Astrocyte of the spinal cord (primary cell): ENCODE results near the gene GAMT.

Experiments
- DNase-seq: peaks from one replicate; pipeline ENCODE4 v3.0.0; 2011; ENCODE audit warnings: low read depth, low spot score
- H3K4me3 ChIP-seq: 2 replicates; pipeline ENCODE4 v1.5.1; 2011; ENCODE audit warnings: low read depth, mild to moderate bottlenecking, low read length, moderate library complexity
- CTCF ChIP-seq: IDR thresholded peaks from 2 replicates; pipeline ENCODE4 v1.5.1; 2012; ENCODE audit warnings: low read depth, mild to moderate bottlenecking, low read length, inconsistent platforms
- in situ Hi-C: cut with HindIII; loops from 2 replicates; pipeline ENCODE4 v1.10.0; 2017; ENCODE audit warnings: low sequenced_read_pairs

The GAMT gene

GRCh38 chr19:1401138-1401888, at the start of gene GAMT:
Gene GAMT, minus strand, starts transcription at chr19:1401542. Its CDS starts 66 bp downstream, at chr19:1401476.
- peak within 1 kb of the TSS; percentile 51 for H3K4me3 ChIP-seq
- in situ Hi-C loops: no loop called here
- TF ChIP-seq CTCF: peak; percentile 20
- no peak for DNase-seq

- H3K4me3 ChIP-seq: no peak within 1 kb of the TSS
- in situ Hi-C loops: no loop called here
- DNase-seq: peak; percentile 22
- TF ChIP-seq CTCF: no peak
Measured at GRCh38 chr19:1449467-1450442, 48.4 kb upstream of the GAMT start, which contains the start of gene APC2. Gene APC2, plus strand, starts transcription at chr19:1450121. Its CDS starts 2,881 bp downstream, at chr19:1453002.

GRCh38 chr19:1447944-1448343, 46.6 kb upstream of the GAMT start:
- no peak overlapping the region for H3K4me3 ChIP-seq
- no peak for TF ChIP-seq CTCF
- in situ Hi-C loops: no loop called here
- DNase-seq: no peak

GRCh38 chr19:1447504-1447903, 46.2 kb upstream of the GAMT start:
- no peak for DNase-seq
- in situ Hi-C loops: no loop called here
- H3K4me3 ChIP-seq: no peak overlapping the region
- TF ChIP-seq CTCF: no peak

GRCh38 chr19:1446713-1447481, 45.6 kb upstream of the GAMT start:
- no peak overlapping the region for H3K4me3 ChIP-seq
- in situ Hi-C loops: no loop called here
- DNase-seq: no peak
- no peak for TF ChIP-seq CTCF
